Uterus (tissue), 4 donors: ENCODE results near the gene MCM5. TPM values are rescaled to one million over a fixed set of nuclear protein-coding genes. Genes with fewer than 3 reads are reported as not detected.
A peak's percentile ranks its signal among the peaks of the same experiment; 100 is the strongest.
"Not testable (repeated sequence)": the region's sequence is repeated elsewhere in the genome, so short reads cannot be mapped to it uniquely, and the experiment has no call there.

Source experiments
- DNase-seq, 2 donors: peaks; one replicate each; pipeline ENCODE4 v3.0.0-alpha.2; 2019 to 2020
- H3K27ac ChIP-seq, 2 donors: fragments of 200-600 bp; sonication (generic); 1 replicate in 1 of 2; 2 replicates in 1 of 2; pipeline ENCODE4 v1.5.1; 2016 to 2018
- H3K27me3 ChIP-seq, 2 donors: fragments of 200-600 bp; sonication (generic); one replicate each; pipeline ENCODE4 v1.5.1; 2018 to 2019; ENCODE audit warnings: control low read depth in 1 of 2
- H3K36me3 ChIP-seq, 2 donors: fragments of 200-600 bp; sonication (generic); one replicate each; pipeline ENCODE4 v1.5.1; 2019; ENCODE audit warnings: control low read depth in 1 of 2
- H3K4me1 ChIP-seq, 2 donors: fragments of 200-600 bp; sonication (generic); one replicate each; pipeline ENCODE4 v1.5.1; 2018 to 2019; ENCODE audit warnings: control low read depth in 1 of 2
- H3K4me3 ChIP-seq, 2 donors: fragments of 200-600 bp; sonication (generic); 1 replicate in 1 of 2; 2 replicates in 1 of 2; pipeline ENCODE4 v1.5.1; 2018 to 2019; ENCODE audit warnings: mild to moderate bottlenecking in 1 of 2
- H3K9me3 ChIP-seq, 2 donors: fragments of 200-600 bp; sonication (generic); one replicate each; pipeline ENCODE4 v1.5.1; 2019; ENCODE audit warnings: control low read depth in 1 of 2
- CTCF ChIP-seq, 4 experiments: fragments of 200-600 bp in 2 of 4; fragments of 450-650 bp in 2 of 4; sonication (generic) in 2 of 4; IDR thresholded peaks; one replicate each; pipeline ENCODE4 v1.5.1; 2016 to 2019; ENCODE audit warnings: antibody characterized with exemption in 4 of 4, mild to moderate bottlenecking in 2 of 4, moderate library complexity in 1 of 4
- POLR2A ChIP-seq, 2 donors: fragments of 450-650 bp; IDR thresholded peaks; one replicate each; pipeline ENCODE4 v1.6.1; 2016; ENCODE audit warnings: antibody characterized with exemption in 2 of 2, mild to moderate bottlenecking in 1 of 2, moderate library complexity in 1 of 2
- intact Hi-C: fragments of 100-400 bp; cut with DNase I; formaldehyde crosslinking; loops from one replicate; pipeline ENCODE4 v1.15.1; 2023; ENCODE audit warnings: low total_unique reads
- total RNA-seq, 4 donors: library from RNA; depleted of rRNA in 3 of 4; stranded (reverse); fragments of >200 nt in 3 of 4; gene quantifications; one replicate each; pipeline versions ENCODE4 v1.1.0 to v1.2.4, GENCODE V29; 2014 to 2023
- donor health status: DM: yes; HTN: yes; CAD: no.

MCM5 gene
- total RNA-seq, 4 donors from 2014 or later: 15.9 to 60.6 (median 40.3) TPM

GRCh38 chr22:35458547-35459422 lies 58.8 kb downstream of the MCM5 start:
- intact Hi-C loops: no loop called here
- TF ChIP-seq POLR2A (IDR thresholded peaks at IDR 0.05): no peak
- TF ChIP-seq CTCF (IDR thresholded peaks at IDR 0.05): no peak

GRCh38 chr22:35459423-35459894 lies 59.5 kb downstream of the MCM5 start:
- no peak overlapping the region for H3K27ac ChIP-seq
- H3K36me3 ChIP-seq: no peaks in the 10 kb centered on the region
- intact Hi-C loops: no loop called here
- TF ChIP-seq POLR2A (IDR thresholded peaks at IDR 0.05): no peak
- no peak for TF ChIP-seq CTCF (IDR thresholded peaks at IDR 0.05)
- no peak overlapping the region for H3K4me3 ChIP-seq
- DNase-seq: no peak
- no peaks in the 10 kb centered on the region for H3K9me3 ChIP-seq
- no peaks in the 10 kb centered on the region for H3K27me3 ChIP-seq
- H3K4me1 ChIP-seq: no peaks in the 10 kb centered on the region

More at GRCh38 chr22:35458547-35459422, 58.8 kb downstream of the MCM5 start:
- DNase-seq: no peak
- H3K27ac ChIP-seq: no peak overlapping the region
- no peaks in the 10 kb centered on the region for H3K9me3 ChIP-seq
- H3K27me3 ChIP-seq: no peaks in the 10 kb centered on the region
- H3K36me3 ChIP-seq: no peaks in the 10 kb centered on the region
- no peak overlapping the region for H3K4me3 ChIP-seq
- H3K4me1 ChIP-seq: no peaks in the 10 kb centered on the region

GRCh38 chr22:35459976-35460375 lies 60.0 kb downstream of the MCM5 start:
- H3K36me3 ChIP-seq, H3K27ac ChIP-seq, H3K4me3 ChIP-seq, H3K9me3 ChIP-seq, H3K27me3 ChIP-seq, intact Hi-C loops, DNase-seq, H3K4me1 ChIP-seq: not testable (repeated sequence)

GRCh38 chr22:35460688-35461087 lies 60.7 kb downstream of the MCM5 start:
- no peaks in the 10 kb centered on the region for H3K9me3 ChIP-seq
- no peaks in the 10 kb centered on the region for H3K36me3 ChIP-seq
- no peaks in the 10 kb centered on the region for H3K27me3 ChIP-seq
- no peak overlapping the region for H3K27ac ChIP-seq
- H3K4me1 ChIP-seq: no peaks in the 10 kb centered on the region
- intact Hi-C loops: no loop called here
- H3K4me3 ChIP-seq: no peak overlapping the region
- no peak for TF ChIP-seq POLR2A (IDR thresholded peaks at IDR 0.05)
- TF ChIP-seq CTCF (IDR thresholded peaks at IDR 0.05): no peak
- no peak for DNase-seq

GRCh38 chr22:35462498-35463230 lies 62.7 kb downstream of the MCM5 start:
- intact Hi-C loops: no loop called here
- no peaks in the 10 kb centered on the region for H3K27me3 ChIP-seq
- no peaks in the 10 kb centered on the region for H3K36me3 ChIP-seq
- no peak for TF ChIP-seq POLR2A (IDR thresholded peaks at IDR 0.05)
- TF ChIP-seq CTCF (IDR thresholded peaks at IDR 0.05): no peak
- no peak overlapping the region for H3K4me3 ChIP-seq
- H3K27ac ChIP-seq: peak overlapping the region; percentile 54 to 56
- peak in 1 of 2 donors; percentile 42 for DNase-seq
- H3K9me3 ChIP-seq: no peaks in the 10 kb centered on the region
- peaks cover 0 to 2% of the 10 kb centered on the region in 2 donors for H3K4me1 ChIP-seq
